HG03175 (cell line): Measurements from ENCODE around the gene ALPP.
"Not testable (repeated sequence)": the region's sequence is repeated elsewhere in the genome, so short reads cannot be mapped to it uniquely, and the experiment has no call there.

Experiments
- ATAC-seq: cut with Tn5 transposase; IDR thresholded peaks from one replicate; pipeline ENCODE4 v1.9.1; 2021; ENCODE audit warnings: mild to moderate bottlenecking, moderate library complexity; ENCODE audit not compliant: unreplicated experiment

Gene ALPP

DNA sequence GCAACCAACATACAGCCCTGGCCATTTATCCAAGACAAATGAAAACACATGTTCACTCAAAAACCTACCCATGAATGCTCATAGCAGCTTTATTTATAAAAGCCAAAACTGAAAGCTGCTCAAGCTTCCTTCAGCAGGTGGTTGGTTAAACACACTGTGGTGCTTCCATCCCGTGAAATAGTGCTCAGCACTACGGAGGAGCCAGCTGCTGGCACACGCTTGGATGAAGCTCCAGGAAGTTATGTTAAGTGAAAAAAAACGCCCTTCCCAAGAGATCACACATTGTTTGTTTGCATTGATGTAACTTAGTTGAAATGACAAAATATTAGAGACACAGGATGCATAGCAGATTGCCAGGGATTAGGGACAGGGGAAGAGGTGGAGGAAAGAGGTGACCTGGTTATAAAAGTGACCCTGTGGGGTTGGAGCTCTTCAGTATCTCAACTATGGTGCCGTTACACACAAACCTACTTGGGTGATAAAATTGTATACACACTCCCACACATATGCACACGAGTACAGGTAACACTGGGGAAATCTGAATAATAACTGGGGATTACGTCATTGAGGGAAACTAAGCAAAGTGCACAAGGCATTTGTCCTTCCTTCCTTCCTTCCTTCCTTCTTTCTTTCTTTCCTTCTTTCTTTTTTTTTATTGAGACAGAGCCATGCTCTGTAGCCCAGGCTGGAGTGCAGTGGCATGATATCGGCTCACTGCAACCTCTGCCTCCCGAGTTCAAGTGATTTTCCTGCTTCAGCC lies 21.9 kb downstream of the ALPP start:
- ATAC-seq, result no peak

DNA sequence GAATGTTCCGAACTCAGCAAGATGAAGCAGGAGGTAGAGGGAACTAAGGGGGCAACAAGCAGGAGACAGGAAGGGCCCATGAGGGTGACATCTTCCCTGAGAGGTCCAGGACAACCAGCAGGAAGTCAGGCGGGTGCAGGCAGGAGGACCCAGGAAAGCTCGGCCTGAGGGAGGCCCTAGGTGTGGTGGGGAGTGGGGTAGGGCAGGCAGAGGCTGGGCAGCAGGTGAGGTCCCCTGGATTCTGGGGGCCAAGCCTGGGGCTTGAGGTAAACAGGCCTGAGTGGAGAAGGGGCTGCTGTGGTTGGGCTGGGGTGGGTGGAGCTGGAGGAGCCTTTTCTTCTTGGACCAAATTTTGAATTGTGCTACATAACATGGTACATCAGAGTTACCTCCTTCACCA lies 24.0 kb downstream of the ALPP start:
- no peak for ATAC-seq

DNA sequence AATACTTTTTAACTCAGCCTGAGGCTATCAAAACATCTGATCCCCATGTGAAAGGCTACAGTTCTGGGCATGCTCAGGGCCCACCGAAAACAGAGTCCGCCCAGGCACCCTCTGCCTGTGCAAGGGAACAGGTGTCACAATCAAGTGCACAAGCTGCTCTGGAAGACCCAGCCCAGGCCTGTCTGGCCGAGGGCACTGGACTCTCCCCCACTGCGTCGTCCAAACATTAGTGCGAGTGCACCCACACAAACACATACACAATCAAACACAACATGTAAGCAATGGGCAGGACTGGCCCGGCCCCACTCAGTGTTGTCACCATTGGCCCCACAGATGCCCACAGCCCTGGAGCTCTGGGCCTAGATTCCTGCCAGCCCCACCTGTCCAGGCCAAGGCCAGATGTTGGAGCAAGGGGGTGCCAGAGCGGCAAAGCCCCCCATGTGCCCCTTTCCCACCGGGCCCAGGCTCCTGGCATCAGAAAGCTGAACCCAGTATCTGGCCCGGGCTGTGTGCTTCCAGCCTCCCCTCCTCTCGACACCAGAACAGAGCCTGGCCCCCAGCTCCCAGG lies 27.5 kb downstream of the ALPP start:
- no peak for ATAC-seq

DNA sequence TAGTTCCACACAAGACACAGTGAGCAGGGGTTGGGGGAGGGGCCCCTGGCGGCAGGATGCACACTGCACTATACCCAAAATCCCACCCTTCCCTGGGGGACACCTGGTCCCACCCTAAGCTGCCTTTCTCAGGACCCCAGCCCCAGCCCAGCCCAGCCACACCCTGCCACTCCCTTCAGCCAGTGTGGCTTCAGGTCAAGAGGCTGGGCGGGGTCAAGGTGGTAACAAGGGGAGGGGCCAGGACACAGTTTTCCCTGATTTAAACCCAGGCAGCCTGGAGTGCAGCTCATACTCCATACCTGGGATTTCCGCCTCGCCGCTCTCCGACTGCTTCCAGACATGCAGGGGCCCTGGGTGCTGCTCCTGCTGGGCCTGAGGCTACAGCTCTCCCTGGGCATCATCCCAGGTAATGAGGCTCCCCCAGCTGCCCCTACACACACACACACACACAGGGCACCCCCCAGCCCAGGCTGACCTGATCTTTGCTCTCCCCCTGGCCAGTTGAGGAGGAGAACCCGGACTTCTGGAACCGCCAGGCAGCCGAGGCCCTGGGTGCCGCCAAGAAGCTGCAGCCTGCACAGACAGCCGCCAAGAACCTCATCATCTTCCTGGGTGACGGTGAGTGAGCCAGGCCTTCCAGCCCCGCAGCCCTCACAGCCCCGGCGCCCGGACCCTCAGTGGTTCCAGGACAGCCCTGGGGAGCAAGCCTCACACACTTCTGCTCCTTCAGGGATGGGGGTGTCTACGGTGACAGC lies 28.2 kb downstream of the ALPP start, which contains the start of gene ALPG:
ALPG (plus strand) TSS at position 289 of the 755 bp plus-strand sequence; CDS start at position 340, 51 bp downstream.
- no peak for ATAC-seq

DNA sequence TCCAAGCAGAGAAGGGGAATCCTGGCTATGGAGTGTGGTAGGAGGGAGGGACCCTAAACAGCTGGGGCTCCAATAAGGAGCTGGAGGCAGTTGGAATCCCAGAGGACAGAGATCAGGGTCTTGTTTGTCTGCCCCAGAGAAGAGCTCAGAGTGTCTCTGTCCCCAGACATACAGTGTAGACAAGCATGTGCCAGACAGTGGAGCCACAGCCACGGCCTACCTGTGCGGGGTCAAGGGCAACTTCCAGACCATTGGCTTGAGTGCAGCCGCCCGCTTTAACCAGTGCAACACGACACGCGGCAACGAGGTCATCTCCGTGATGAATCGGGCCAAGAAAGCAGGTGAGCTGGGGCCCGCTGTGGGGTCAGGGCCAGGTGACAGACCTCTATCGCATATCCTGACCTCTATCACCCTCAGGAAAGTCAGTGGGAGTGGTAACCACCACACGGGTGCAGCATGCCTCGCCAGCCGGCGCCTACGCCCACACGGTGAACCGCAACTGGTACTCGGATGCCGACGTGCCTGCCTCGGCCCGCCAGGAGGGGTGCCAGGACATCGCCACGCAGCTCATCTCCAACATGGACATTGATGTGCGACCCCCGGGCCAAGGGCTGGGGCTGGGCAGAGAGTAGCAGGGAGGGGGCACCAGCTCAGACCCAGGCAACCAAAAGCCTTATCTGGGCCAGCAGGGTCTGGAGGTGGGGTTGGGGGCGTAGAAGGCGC lies 29.0 kb downstream of the ALPP start:
- ATAC-seq, result not testable (repeated sequence)

DNA sequence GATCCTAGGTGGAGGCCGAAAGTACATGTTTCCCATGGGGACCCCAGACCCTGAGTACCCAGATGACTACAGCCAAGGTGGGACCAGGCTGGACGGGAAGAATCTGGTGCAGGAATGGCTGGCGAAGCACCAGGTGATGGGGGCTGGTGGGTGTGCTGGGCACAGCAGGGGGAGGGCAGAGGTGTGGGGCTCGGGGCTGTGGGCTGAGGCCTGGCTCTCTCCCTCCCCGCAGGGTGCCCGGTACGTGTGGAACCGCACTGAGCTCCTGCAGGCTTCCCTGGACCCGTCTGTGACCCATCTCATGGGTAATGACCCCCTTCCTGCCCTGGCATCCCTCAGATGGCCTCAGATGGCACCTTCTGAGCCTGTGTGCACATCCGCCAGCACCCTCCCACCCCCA lies 29.7 kb downstream of the ALPP start:
- ATAC-seq, result not testable (repeated sequence)

DNA sequence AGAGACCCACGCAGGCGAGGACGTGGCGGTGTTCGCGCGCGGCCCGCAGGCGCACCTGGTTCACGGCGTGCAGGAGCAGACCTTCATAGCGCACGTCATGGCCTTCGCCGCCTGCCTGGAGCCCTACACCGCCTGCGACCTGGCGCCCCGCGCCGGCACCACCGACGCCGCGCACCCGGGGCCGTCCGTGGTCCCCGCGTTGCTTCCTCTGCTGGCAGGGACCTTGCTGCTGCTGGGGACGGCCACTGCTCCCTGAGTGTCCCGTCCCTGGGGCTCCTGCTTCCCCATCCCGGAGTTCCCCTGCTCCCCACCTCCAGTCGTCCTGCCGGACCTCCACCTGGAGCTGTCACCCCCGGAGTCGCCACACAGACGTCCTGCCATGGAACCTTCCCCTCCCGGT lies 31.1 kb downstream of the ALPP start:
- ATAC-seq, result not testable (repeated sequence)

DNA sequence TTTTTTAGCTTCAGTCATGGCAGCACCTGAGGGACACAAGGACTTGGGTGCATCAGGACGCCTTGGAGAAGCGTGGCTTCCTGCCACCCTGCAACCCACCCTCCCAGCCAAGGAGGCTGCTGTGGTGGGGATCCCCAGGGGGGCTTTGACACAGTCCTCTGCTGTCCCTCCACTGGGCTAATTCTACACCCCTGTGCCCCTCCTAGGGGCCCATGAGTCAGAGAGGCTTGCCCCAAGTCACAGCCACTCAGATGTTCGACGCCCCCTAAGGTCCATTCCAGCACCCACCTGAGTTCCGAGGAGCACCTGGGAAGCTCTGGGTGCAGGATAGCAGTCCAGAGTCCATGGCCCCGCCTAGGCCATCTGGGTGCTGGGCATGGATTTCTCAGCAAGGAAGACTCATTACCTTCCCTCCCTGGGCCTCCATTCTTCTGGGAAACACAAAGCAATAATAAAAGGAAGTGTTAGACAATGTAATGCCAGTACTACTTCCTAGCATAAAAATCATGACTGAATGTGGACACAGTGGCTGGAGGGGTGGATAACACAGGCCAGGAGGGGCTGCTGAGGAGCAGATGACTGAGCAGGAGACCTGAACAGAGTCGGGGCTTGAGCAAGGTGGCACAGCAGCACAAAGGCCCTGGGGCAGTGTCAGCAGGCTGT lies 31.8 kb downstream of the ALPP start:
- no peak for ATAC-seq

DNA sequence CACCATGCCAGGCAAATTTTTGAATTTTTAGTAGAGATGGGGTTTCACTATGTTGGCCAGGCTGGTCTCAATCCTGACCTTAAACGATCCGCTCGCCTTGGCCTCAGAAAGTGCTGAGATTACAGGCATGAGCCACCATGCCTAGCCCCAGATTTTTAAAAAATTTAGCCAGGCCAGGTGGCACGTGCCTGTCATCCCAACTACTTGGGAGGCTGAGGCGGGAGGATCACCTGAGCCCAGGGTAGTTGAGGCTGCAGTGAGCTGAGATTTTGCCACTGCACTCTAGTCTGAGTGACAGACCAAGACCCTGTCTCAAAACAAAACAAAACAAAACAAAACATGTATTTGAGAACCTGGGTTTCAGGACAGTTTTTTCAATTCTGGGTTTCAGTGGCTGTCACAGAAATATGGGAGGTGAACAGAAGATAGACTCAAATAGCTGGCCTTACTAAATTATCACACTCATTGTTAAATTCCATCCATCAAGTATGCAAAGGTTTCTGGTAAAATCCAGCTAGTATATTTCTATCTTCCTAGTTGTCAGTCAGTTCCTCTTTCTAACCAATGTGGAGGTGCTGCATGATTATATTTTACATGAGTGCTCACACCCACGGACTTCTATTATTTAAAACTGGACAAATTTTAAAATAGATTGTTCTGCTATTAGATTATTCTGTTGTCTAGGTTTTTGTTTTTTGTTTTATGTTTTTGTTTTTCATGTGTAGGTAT lies 33.5 kb downstream of the ALPP start:
- ATAC-seq, result no peak

DNA sequence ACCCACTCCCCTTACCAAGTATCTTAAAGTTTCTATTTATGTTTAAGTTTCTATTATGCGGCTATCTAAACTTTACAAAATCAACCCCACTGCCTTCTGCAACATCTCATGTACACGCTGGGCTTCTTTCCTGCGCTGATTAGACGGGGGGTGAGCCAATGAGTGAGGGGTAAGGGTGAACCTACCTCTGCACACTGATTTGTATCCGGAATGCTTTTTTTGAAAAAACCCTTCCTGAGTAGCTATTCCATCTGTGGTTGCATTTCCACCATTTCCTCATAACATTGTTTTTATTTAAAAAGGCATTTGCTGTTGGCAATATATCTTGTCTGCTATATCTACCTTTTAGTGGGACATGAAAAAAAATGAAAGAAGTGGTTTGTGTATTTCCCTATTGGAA lies 34.4 kb downstream of the ALPP start:
- ATAC-seq, result no peak

DNA sequence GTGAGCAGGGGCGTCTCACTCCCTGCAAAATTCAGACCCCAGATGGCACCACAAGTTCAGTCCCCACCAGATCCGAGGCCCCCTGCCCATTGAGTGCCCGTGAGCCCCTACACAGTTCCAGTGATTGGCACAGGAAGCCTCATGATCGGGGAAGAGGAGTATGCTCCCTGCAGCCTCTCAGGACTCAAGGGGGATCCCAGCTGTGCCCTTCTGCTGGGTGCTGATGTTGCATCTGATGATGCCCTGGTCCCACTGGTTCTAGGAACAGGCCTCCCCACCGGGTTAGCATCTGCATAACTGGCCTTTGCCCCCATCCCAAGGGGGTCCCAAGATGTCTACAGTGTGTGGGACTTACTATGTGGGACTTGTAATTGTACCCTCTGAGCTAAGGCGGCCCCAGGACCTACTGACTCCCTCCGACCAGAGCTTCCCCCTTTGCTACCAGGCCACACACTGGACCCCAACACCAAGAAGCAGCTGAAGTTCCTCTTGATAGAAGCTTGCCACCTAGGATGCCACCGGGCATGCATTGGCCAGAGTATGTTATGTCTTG lies 36.7 kb downstream of the ALPP start:
- no peak for ATAC-seq

DNA sequence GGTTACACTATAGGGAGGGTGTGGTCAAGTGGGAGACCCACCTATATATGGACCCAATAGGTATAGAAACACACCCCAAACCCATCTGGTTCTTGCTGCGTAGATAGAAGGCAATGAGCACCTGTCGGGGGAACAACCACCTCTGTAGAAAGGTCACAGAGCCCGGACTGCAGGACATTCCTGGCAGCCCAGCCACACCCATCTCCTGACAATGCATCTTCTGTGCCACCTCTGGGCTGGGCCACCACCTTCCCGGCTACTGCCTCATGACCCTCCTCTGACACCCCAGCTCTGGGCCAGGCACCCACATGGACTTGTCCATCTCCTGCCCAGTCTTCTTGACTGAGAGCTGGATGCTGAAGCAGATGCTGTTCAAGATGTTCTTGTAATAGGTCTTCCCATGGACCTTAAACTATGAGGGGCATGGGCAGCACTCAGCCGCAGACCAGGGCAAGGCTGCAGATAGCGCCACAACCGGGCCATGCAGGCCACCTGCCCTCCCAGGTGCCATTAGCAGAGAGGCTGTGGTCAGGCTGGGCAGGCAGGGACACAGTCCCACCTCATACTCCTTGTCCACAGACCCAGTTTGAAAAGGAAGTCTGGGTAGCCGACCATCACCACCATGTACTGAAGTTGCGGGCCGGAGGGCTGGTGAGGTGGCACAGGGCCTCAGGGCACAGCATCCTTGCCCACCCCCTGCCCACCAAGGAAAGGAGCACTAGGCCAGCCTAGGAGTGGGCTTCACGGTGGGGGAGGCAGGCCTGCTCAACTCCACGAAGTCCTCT lies 37.4 kb downstream of the ALPP start:
- no peak for ATAC-seq

DNA sequence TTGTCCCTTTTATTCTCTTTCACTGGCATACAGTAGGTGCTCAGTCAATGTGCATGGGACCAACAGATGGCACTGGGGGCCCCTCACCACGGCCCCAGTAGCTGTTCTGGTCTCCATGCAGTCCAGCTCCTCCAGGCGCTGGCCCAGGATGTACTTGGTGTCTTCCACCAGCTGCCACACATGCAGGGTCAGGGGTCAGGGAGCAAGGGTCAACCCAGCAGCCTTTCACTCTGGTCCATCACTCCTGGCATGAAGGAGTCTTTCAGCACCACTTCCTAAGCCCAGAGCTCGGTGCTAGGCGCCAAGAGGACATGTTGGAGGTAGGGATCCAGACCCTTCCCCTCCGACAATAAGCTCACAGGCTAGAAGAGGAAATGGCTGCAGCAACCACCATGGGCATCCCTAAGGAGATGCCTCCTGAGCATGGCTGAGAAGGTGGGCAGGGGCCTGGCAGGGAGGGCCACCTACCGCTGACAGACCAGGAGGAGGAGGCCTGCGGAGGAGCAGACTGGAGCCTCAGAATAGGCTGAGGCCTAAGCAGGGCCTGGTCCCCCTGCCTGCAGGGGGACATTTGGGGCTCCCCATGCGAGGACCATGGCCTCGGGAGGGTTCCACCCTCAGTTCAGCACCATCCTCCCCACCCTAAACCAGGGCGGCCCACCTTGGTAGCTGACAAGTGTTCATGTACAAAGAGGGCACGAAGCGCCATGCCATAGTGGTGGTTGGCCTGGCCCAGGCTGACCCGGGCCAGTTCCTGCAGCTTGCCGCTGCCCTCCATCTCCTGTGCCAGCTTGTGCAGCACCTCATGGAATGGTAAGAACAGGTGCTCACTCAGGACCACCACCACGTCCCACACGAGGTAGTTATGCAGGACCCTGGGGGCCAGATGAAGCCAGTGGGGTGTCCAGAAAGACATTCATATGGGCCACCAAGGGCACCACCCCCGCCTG lies 38.2 kb downstream of the ALPP start:
- no peak for ATAC-seq

DNA sequence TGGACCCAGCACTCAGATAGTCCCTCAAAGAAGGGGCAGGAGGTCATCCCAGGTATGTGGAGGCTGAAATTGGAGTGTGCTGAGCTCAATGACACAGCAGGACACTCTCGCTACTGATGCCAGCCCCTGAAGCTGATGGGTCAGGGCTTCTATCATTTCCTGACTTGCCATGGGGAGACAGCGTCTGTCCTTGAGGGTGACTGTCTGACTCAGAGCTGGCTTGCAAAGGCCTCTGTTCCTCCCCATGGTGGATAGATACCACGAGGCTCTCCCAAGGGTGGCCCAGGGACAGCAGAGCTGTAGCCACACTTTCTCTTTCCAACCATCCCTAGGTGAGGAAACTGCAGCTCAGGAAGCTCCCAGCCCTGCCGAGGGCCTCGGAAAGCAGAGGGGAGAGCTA lies 38.9 kb downstream of the ALPP start:
- ATAC-seq, result no peak

DNA sequence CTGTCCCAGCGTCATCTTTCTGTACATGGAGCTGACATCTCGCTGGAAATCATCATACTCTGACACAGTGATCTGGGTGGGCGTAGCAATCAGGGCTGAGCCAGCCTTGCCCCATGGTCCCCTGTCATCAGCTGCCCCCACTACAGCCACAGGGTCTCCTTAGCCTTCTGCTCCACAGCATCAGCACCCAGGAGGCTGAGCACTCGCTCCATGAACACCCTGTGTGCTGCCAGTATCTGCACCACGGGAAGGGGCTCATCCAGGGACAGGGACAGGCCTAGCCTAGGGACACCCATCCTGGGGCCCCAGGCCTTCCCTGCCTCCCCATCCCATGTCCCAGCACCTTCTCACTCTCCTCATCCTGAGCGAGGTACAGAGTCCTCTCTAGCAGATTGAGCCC lies 39.5 kb downstream of the ALPP start:
- ATAC-seq, result no peak

DNA sequence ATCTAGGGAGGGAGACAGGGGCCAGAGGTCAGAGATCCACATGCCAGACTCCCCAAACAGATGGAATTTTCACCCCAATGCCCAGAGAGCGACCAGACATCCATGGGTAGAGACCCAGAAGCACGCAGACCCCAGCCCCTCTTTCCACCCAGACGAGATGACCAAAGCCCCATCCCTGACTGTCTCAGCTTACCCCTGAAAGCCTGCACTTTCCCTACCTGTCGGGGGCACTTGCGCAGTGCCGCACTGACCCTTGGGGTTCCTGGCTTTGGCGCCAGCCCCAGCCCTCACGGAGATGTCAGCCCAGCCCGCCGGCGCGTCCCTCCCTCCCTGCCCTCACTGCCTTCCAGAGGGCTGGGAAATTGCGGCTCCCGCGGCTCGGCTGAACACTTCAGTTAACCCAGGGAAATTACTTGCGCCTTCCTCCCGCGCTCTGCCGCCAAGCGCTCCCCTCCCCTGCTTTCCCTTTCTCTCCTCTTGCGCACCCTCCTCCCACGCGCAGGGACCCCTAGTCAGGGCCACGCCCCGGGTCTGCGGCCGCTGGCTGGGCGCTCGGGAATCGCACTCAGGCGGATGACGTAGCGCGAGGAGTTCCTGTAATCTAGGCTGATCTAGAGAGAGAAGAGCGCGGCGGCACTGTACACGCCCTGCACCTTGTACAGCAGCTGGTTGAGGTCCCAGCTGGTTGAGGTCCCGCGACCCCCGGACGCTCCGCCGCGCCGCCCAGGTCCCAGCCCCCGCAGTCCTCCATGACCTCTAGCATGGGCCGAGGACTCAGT lies 40.1 kb downstream of the ALPP start:
- ATAC-seq, result no peak
